NCI-H1694 (cell line): Measurements from ENCODE around the gene ERC1.
"Not testable (repeated sequence)": the region's sequence is repeated elsewhere in the genome, so short reads cannot be mapped to it uniquely, and the experiment has no call there.

ENCODE experiments used
- DNase-seq: peaks from one replicate; lab custom pipeline; 2025; lab: John Stamatoyannopoulos, UW

ERC1 gene

GRCh38 chr12:1073652-1074051 is 82.6 kb downstream of the ERC1 start:
- DNase-seq: no peak

GRCh38 chr12:1077036-1077803 is 86.2 kb downstream of the ERC1 start:
- DNase-seq: no peak

- no peak for DNase-seq
These were observed 87.0 kb downstream of the ERC1 start for GRCh38 chr12:1078002-1078401.

- no peak for DNase-seq
These were observed 89.6 kb downstream of the ERC1 start for GRCh38 chr12:1080520-1081223.

- DNase-seq: no peak
These were observed 92.3 kb downstream of the ERC1 start for GRCh38 chr12:1083151-1083888.

- peak; percentile 43 for DNase-seq
These were observed 92.9 kb downstream of the ERC1 start for GRCh38 chr12:1083889-1084262.

GRCh38 chr12:1091350-1091749 is 100.3 kb downstream of the ERC1 start:
- DNase-seq: no peak

- DNase-seq: peak; percentile 80
These were observed 102.2 kb downstream of the ERC1 start for GRCh38 chr12:1093166-1093751.

GRCh38 chr12:1094714-1095113 is 103.7 kb downstream of the ERC1 start:
- no peak for DNase-seq

GRCh38 chr12:1099158-1099557 is 108.1 kb downstream of the ERC1 start:
- no peak for DNase-seq

GRCh38 chr12:1099618-1100017 is 108.6 kb downstream of the ERC1 start:
- DNase-seq: not testable (repeated sequence)

- no peak for DNase-seq
These were observed 111.1 kb downstream of the ERC1 start for GRCh38 chr12:1102115-1102514.

- DNase-seq: no peak
These were observed 111.9 kb downstream of the ERC1 start for GRCh38 chr12:1102791-1103450.

- DNase-seq: no peak
These were observed 112.6 kb downstream of the ERC1 start for GRCh38 chr12:1103632-1104031.

- DNase-seq: no peak
These were observed 113.2 kb downstream of the ERC1 start for GRCh38 chr12:1104088-1104800.

GRCh38 chr12:1107669-1108068 is 116.6 kb downstream of the ERC1 start:
- DNase-seq: no peak

- no peak for DNase-seq
These were observed 117.3 kb downstream of the ERC1 start for GRCh38 chr12:1108276-1108675.

- no peak for DNase-seq
These were observed 124.6 kb downstream of the ERC1 start for GRCh38 chr12:1115484-1116231.

- no peak for DNase-seq
These were observed 126.3 kb downstream of the ERC1 start for GRCh38 chr12:1117371-1117770.

GRCh38 chr12:1117970-1118563 is 127.0 kb downstream of the ERC1 start:
- peak; percentile 82 for DNase-seq
